HG03354 (cell line): ENCODE data around the gene ANKRD13A.
"Not testable (repeated sequence)": the region's sequence is repeated elsewhere in the genome, so short reads cannot be mapped to it uniquely, and the experiment has no call there.

Experiments
- ATAC-seq: cut with Tn5 transposase; IDR thresholded peaks from one replicate; pipeline ENCODE4 v1.9.1; 2021; ENCODE audit warnings: mild to moderate bottlenecking; ENCODE audit not compliant: unreplicated experiment, poor library complexity, severe bottlenecking

Gene ANKRD13A

GRCh38 chr12:110004598-110004997 is 5.4 kb downstream of the ANKRD13A start:
- peak; percentile 49 for ATAC-seq

- ATAC-seq = peak; percentile 49
These were observed 6.2 kb downstream of the ANKRD13A start for GRCh38 chr12:110005319-110005973.

GRCh38 chr12:110006115-110006514 is 6.9 kb downstream of the ANKRD13A start:
- ATAC-seq = no peak

- no peak for ATAC-seq
These were observed 8.7 kb downstream of the ANKRD13A start for GRCh38 chr12:110007881-110008280.

GRCh38 chr12:110008681-110009398 is 9.6 kb downstream of the ANKRD13A start:
- not testable (repeated sequence) for ATAC-seq

- peak; percentile 52 for ATAC-seq
These were observed 11.9 kb downstream of the ANKRD13A start for GRCh38 chr12:110010853-110011723.

- ATAC-seq = peak; percentile 71
These were observed 12.9 kb downstream of the ANKRD13A start for GRCh38 chr12:110012137-110012536.

- no peak for ATAC-seq
These were observed 13.4 kb downstream of the ANKRD13A start for GRCh38 chr12:110012659-110013058.

GRCh38 chr12:110015132-110015531 is 15.9 kb downstream of the ANKRD13A start:
- no peak for ATAC-seq

- ATAC-seq = no peak
These were observed 21.7 kb downstream of the ANKRD13A start for GRCh38 chr12:110020956-110021355.

- no peak for ATAC-seq
These were observed 24.1 kb downstream of the ANKRD13A start for GRCh38 chr12:110023059-110023980.

- no peak for ATAC-seq
These were observed 24.8 kb downstream of the ANKRD13A start for GRCh38 chr12:110024051-110024450.

GRCh38 chr12:110028323-110028722 is 29.1 kb downstream of the ANKRD13A start:
- ATAC-seq = no peak

- ATAC-seq = no peak
These were observed 30.1 kb downstream of the ANKRD13A start for GRCh38 chr12:110029290-110029815.

- ATAC-seq = no peak
These were observed 34.7 kb downstream of the ANKRD13A start for GRCh38 chr12:110033888-110034287.

- ATAC-seq = no peak
These were observed 36.4 kb downstream of the ANKRD13A start for GRCh38 chr12:110035534-110036104.

- no peak for ATAC-seq
These were observed 38.1 kb downstream of the ANKRD13A start for GRCh38 chr12:110037315-110037714.

- no peak for ATAC-seq
These were observed 39.5 kb downstream of the ANKRD13A start for GRCh38 chr12:110038741-110039084.
